ENCODE data around the gene IQGAP1.
"Not testable (repeated sequence)": the region's sequence is repeated elsewhere in the genome, so short reads cannot be mapped to it uniquely, and the experiment has no call there.

IQGAP1 gene

DNA sequence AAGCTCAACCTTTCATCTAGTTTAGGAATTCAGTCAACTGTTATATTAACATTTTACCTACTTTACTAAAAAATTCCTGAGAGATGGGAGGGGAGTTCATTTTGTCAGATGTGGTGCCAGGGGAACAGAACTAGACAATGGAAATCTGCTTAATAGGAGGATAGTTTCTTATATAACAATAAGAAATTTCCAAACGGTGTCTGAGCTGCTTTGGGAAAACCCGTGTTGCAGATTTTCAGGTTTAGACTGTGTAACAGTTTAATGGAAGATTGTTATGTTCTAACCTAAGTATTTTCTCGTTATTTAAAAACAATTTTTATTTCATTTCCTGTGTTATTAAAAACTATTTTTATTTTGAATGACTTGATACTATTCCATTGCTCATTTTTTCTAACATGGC lies 19.3 kb downstream of the IQGAP1 start:
- no peak for DNase-seq (ENCODE audit: extremely low read depth, low read depth)
- H3K4me3 ChIP-seq (replicated peaks; ENCODE audit: low read depth, low read length) = no peak overlapping the region
- no peak for TF ChIP-seq CTCF (IDR thresholded peaks at IDR 0.05; ENCODE audit: low read depth, low read length, missing control alignments)

DNA sequence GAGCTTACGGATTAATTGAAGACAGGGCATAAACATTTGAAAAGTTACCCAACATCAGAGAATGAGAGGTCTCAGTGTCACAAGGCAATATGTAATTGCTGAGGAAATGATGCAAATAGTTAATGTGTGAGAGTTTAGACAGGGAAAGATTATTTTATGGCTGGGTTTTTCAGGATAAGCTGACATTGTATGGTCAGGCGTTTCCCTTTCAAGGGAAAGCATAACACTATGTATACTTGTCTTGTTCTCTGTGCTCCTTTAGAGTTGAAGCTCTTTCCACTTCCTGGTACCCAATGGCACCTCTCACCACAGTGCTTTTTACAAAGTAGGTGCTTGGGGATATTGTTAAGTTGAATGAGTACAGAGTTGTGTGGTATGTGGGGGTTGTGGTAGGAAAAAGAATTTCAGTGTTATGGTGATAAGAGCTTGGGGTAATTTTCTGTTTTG lies 19.9 kb downstream of the IQGAP1 start:
- H3K4me3 ChIP-seq (replicated peaks; ENCODE audit: low read depth, low read length) = no peak overlapping the region
- no peak for DNase-seq (ENCODE audit: extremely low read depth, low read depth)

DNA sequence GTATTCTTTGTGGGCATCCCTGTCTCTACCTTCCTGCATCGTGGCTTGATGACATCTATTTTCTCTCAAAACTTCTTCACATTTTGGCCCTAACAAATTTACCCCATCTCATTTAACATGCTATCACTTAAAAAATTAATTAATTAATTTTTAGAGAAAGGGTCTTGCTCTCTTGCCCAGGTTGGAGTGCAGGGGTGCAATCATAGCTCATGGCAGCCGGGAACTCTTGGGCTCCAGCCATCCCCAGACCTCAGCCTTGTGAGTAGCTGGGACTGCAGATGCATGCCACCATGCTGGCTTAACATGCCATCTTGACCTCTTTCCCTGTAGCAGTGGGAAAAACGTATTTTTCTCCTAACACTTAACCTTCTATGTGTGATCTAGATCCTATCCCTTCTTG lies 20.6 kb downstream of the IQGAP1 start:
- H3K4me3 ChIP-seq (replicated peaks; ENCODE audit: low read depth, low read length) = no peak overlapping the region
- no peak for TF ChIP-seq CTCF (IDR thresholded peaks at IDR 0.05; ENCODE audit: low read depth, low read length, missing control alignments)

More for the DNA sequence above, 19.9 kb downstream of the IQGAP1 start:
- TF ChIP-seq CTCF (IDR thresholded peaks at IDR 0.05; ENCODE audit: low read depth, low read length, missing control alignments) = no peak

GRCh38 chr15:90409587-90409986 lies 21.5 kb downstream of the IQGAP1 start:
- DNase-seq (ENCODE audit: extremely low read depth, low read depth); H3K4me3 ChIP-seq (replicated peaks; ENCODE audit: low read depth, low read length): not testable (repeated sequence)

More for the DNA sequence above, 20.6 kb downstream of the IQGAP1 start:
- DNase-seq (ENCODE audit: extremely low read depth, low read depth) = no peak

DNA sequence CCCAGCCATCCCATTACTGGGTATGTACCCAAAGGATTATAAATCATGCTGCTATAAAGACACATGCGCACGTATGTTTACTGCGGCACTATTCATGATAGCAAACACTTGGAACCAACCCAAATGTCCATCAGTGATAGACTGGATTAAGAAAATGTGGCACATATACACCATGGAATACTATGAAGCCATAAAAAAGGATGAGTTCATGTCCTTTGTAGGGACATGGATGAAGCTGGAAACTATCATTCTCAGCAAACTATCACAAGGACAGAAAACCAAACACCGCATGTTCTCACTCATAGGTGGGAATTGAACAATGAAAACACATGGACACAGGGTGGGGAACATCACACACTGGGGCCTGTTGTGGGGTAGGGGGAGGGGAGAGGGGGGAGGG lies 22.3 kb downstream of the IQGAP1 start:
- not testable (repeated sequence) for DNase-seq (ENCODE audit: extremely low read depth, low read depth); H3K4me3 ChIP-seq (replicated peaks; ENCODE audit: low read depth, low read length)

GRCh38 chr15:90411176-90411575 lies 23.1 kb downstream of the IQGAP1 start:
- no peak for TF ChIP-seq CTCF (IDR thresholded peaks at IDR 0.05; ENCODE audit: low read depth, low read length, missing control alignments)
- no peak overlapping the region for H3K4me3 ChIP-seq (replicated peaks; ENCODE audit: low read depth, low read length)
- DNase-seq (ENCODE audit: extremely low read depth, low read depth) = no peak

GRCh38 chr15:90412356-90413194 lies 24.5 kb downstream of the IQGAP1 start:
- peak; percentile 52 for DNase-seq (ENCODE audit: extremely low read depth, low read depth)
- no peak for TF ChIP-seq CTCF (IDR thresholded peaks at IDR 0.05; ENCODE audit: low read depth, low read length, missing control alignments)
- no peak overlapping the region for H3K4me3 ChIP-seq (replicated peaks; ENCODE audit: low read depth, low read length)
